ENCODE data around the gene MYL12B. TPM values are rescaled to one million over a fixed set of nuclear protein-coding genes. Genes with fewer than 3 reads are reported as not detected.
"Not testable (repeated sequence)": the region's sequence is repeated elsewhere in the genome, so short reads cannot be mapped to it uniquely, and the experiment has no call there.

The MYL12B gene
- polyA plus RNA-seq, 12 donors: 197 to 337 (median 247) TPM; not detected in 1

DNA sequence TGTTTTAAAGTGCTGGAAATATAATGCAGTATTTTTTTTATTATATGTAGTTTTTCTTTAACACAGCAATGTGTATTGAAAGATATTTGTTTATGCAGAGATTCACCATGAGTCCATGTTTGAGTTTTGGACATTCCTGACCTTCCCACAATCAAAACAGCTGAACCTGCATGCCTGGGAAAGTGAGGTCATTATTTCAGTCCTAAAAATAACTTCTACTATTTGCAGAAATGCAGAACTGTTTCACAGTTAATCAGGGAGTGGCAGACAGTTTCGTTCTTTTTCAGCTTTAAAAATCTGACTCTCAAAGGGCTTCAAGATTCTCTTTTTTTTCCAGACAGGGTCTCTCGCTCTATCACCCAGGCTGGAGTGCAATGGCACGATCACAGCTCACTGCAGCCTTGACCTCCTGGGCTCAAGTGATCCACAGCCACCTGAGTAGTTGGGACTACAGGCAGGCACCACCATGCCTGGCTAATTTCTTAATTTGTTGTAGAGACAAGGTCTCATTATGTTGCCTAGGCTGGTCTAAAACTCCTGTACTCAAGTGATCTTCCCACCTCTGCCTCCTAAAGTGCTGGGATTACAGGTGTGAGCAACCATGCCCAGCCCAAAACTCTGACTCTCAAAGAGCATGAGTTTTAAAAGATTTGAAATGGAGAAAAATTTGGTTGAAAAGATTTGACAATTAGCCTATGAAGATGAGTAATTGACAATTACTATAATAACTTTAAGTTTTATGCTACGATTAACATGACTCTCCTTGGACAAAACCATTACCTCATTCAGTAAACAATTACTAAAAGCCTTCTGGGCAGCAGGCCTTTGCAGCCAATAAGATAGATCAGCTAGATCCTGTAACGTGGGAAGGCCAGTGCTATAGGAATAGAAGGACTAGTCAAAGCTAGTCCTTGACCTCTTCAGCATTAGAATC, 5.0 kb upstream of the MYL12B start:
- no peak for DNase-seq

DNA sequence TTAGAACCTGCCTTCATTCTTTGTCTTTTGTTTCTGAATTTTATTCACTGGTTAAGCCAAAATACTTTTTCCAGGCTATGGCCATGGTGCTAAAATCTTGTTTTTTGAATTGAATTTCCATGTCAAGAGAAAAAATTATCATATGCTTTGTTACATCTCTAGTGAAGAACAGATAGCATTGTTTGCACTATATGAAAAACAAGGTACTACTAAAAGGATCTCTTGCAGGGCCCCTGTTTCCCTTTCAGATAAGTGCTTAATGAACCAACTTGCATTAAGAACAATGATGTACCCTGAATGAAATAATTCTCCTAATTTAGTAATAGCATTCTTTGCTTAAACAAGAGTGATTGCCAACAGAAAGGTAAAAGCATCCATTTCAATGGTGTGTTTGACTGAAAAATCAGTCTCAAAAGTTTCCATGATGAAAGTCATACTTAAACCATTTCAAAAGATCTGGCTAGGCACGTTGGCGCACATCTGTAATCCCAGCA, 4.3 kb upstream of the MYL12B start:
- no peak for DNase-seq

DNA sequence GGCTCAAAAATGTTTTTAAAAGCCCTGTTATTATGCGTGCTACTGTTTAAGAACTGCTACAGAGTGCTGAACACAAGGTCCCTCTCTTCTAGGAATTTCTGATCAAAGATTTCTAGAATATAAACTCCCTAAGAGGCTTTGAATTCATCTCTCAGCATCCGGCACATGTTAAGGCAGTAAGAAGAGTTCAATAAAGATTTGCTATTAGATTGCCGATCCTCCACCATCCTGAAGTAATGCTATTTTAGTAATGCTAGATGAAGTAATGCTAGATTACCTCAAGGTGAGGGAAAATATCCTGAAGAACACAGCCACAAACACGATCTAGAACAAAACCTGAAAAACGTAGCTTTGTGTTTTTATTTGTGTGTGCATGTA, 949 bp upstream of the MYL12B start:
- no peak for DNase-seq

DNA sequence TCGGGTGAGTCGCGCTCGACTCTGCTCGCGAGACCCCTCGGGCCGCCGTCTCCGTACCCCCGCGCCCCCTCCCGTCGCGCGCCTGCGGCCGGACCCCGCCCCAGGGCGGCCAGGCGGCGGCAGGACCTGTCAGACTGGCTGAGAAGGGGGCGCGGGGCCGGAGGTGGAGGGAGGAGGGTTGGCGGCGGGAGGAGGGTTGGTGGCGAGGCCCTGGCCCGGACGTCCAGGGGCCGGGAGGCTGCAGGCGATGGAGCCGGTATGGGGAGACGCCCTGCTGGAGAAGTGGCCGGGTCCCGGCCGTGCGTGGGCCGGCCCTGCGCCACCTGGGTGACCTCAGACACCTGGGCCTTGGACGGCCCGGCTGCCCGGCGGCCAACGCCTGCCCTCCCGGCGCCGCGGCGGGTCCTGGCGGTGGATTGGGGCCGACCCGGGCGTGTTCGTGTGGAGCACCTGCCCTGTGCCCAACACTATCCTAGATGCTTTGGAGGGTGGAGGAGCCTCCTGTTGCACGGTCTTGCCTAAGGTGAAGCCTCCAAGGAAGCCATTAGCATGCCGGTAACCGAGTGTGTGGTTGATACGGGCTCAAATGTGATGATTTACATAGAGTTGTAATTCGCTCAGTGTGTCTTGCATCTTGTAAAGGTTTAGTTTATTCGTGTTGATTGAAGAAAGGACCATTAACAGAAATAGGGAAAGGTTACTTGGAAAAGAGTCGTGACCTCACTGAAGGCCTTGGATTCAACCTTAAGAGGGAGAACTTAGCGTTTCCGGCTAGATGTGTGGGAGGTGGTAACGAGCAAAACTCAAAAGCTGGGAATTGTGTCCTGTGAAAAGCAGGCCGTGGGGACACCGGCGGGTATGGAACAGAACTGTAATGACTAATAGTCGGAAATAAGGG, 550 bp downstream of the MYL12B start:
- DNase-seq: no peak

DNA sequence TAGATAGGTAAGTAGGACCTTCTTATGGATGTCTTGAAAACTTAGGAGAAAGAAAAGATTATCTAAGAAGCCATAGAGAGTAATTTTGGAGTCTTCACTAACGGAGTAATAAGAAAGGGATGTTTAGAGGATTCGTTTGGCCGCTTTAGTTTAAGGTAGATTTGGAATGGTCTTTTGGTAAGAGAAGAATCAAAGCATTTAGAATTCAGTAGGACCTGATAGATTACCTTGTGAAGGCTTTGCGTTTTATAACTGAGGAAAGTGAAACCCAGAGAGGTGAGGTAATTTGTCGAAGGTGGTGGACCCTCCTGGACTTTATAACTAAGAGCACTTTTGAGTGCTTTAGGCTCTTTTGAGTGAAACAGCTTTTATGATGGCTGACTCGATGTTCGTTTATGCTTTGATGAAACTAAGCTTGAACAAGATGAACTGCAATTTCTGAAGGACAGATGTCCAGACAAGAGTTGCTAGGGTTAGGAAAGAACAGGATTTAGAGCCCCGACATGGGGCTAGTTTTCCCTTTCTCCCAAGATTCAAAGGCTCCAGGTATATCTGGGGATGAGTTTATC, 1.3 kb downstream of the MYL12B start:
- no peak for DNase-seq

DNA sequence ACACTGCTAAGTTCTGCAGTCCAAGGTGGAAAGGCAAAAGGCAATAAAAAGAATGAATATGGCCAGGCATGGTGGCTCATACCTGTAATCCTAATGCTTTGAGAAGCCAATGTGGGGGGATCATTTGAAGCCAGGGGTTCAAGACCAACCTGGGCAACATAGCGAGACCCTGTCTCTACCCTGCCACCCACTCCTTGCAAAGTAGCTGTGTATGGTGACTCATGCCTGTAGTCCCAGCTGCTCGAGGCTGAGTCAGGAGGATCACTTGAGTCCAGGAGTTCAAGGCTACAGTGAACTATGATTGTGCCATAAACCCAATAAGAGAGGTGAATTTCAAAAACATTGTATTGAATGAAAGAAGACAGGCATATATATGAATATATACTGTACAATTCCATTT, 2.4 kb downstream of the MYL12B start:
- DNase-seq: no peak

DNA sequence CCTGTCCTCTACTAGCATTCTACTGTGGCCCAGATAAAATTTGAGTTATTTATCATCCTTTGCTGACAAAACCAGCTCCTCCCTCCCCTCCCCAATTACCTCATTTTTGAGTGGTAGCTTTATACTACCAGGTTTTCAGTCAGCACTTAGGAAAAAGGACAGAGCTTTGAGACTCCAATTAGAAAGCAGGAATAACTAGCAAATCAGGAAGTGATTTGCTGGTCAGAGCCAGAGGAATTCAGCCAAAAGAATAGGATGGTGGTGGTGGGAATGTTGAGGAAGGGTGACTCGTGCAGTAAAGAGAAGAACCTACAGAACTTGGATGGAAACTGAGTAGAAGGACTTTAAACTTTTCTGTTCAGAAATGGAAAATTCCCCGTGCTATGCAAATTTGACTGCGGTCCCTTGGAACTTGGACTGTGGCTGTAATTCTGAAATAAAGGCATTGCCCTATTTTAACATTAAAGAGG, 3.7 kb downstream of the MYL12B start:
- DNase-seq: no peak

DNA sequence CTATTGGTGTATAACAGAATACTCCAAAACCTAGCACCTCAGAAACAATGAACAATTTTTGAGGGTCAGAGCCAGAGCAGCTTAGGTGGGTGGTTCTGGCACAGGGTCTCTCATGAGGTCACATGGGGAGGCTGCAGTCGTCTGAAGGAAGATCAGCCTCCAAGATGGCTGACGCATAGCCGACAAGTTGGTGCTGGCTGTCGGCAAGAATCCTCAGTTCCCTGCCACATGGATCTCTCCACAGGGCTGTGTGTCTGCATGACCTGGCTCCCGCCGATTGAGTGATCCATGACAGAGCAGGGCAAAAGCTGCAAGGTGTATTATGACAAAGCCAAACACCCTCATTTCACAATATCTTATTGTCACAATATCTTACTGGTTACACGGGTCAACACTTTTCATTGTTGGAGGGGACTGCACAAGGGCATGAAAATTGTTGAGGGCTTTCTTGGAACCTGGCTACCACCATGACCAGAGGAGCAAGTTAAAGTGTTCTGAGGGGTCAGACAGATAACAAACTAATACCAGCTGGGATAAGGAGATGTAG, 4.2 kb downstream of the MYL12B start:
- no peak for DNase-seq

DNA sequence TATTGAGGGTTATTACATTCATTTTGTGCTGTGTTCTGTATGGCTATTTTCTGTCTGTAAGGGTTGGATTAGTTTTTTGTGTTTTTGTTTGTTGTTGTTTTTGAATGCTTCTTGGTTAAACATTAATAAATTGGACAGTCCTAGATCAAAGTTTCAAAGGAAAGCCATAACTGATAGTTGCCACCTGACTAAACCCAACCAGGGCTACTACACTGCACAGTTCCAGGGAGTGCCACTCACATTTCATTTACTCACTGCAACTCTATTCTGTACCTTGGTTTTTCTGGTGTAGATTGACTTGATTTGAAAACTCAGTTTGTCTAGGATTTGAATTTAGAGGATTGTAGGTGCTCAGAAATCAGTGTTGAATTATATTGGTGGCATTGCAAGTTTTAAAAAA, 6.4 kb downstream of the MYL12B start:
- no peak for DNase-seq

DNA sequence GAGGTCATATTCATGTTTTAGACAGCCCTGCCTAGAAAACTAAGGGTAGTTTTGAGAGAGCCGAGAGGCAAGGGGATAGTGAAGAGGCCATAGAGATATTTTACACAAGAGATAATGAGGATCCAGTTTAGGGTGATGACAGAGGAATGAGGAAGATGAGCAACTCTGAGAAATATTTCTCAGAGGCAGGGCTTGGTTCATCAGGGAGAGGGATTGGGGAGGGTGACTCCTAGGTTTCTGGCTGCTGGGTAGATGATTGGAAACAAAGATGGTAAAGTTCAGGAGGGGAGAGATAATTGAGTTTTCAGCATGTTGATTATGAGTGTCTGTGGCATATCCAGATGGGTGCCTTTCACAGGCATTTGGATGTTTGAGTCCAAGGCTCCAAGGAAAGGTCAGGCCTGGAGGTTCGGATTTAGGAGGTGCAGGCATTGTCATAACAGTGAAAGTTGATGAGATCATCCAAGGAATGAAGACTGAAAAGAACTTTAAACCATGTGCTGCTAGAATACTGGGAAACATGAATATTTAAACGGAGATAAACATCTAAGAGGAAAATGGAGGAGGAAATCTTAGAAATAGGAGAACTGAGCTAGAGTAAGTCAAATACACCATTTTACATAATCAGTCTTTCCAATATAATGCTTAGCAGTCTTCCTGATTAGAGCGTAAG, 7.4 kb downstream of the MYL12B start:
- DNase-seq: no peak

DNA sequence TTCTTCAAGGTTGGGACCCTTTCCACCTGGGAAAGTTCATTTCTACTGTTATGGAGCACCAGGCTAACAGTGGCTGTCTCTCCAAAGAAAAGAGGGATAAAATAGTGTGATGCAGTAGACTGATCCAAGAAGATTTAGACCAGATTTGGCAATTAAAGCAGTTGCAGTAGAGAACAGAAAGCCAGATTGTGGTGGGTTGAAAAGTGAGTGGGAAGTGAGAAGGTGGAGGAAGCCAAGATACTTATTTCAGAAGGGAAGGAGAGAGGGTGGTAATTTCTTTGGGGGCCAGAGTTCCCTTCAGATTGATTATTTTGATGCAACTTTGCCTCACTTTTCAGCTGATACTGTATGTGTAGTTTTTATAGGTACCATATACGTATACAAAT, 8.0 kb downstream of the MYL12B start:
- no peak for DNase-seq

DNA sequence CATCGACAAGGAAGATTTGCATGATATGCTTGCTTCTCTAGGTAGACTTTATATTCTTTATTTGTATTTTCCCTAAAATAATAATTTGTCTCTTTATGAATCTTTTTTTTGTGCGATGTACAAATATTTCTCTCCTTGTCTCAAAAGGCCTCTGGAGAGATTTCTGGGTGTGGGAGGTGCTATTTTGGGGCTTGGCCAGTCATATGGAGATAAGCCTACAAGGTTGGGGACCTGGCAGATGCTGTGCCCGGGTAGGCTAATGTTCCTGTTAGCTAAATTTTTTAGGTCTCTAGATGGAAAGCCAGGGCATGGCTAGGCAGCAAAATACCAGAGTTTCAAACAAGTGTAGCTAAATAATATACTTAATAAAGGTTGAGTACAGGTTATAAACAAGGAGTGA, 11.1 kb downstream of the MYL12B start:
- no peak for DNase-seq

DNA sequence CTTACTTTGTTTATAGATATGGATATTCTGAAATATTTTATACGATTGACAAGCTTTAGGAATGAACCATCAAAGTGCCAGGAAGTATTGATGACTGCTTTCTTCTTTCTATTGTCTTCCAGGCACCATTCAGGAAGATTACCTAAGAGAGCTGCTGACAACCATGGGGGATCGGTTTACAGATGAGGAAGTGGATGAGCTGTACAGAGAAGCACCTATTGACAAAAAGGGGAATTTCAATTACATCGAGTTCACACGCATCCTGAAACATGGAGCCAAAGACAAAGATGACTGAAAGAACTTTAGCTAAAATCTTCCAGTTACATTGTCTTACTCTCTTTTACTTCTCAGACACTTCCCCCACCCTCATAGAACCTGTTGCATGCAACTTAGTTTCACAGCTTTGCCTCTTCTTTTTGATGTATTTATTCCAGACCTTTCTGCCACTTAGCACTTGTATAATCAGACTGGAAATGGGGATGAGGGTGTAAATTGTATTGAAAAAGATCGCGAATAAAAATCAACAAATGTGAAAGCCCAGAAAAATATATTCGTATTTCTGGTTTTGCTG, 15.8 kb downstream of the MYL12B start:
- not testable (repeated sequence) for DNase-seq

DNA sequence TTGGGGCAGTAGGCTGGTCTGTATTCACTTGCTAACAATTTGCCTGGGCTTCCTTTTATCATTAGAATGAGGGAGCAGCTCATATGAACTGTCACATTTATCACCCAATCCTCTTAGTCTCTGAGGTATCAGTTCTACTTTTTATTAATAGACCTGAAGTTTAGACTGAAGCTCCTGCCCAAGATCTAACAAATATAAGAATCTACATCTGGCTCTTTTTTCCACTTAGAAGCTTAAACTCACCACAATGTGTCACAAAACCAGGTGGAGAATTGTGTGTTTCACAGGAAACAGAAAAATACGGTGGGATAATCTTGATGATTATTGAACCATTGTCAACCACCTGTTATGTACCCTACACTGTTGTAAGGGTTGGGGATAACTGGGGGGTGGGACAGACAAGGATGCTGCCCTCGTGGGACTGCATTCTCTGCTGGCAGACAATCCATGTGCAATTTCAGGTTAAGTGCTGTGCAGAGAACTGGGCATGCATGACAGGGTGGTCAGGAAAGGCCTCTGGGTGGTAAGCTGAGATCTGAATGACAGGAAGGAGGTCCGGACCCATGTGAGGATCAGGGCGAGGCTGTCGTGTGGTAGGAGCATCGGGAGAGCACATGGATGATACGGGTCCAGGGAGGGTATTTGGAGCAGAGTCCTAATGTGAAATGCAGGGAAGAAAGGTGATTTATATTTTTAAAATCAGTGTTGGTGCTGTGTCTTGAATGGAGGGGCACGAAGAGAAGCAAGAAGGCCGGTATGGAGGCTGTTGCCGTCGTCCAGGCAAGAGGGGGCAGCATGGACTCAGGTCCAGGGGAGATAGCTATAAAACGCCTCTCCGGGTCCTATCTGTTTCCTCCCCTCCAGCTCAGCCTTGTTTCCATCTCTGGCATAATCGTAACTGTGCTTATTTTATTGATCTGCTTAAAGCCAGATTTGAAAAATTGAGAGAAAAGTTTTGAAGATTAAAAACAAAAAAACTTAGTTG, 17.6 kb downstream of the MYL12B start:
- DNase-seq: no peak

DNA sequence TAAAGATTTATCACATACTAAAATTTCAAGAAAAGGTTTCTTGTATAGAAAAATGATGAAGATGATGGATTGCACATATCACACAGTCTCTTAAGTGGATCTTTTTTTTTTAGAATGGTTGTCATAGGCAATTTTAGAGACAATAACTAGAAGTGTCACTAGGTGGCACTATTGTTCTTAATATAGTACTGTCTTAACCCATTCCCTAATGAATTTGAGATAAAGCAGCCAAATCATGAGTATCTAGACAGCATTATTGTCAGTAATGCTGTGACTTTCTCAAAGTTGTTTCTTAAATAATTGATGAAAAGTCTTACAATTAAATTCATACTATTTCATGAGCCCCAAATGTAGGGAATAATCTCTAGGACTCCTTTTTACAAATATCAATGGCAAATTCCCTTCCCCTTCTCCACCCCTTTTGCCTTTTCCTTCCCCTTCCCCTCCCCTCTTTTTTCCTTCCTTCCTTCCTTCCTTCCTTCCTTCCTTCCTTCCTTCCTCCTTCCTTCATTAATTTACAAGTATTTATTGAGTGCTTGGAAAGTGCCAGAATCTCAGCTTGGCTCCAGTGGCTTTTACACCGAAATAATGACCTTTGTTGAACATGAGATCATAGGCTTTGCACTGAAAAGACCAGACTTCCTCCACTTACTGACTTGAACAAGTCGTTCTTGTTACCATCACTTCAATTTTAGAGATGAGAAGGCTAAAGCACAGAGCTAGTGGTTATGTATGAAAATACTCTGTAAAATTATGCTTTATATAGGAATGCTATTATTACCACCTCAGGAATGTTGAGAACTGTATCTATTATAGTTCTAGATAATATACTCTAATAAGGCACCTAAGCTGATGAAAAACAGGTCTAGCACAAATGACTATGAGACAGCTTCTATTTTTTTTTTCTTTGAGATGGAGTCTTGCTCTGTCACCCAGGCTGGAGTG, 19.8 kb downstream of the MYL12B start:
- DNase-seq: peak; percentile 85

DNA sequence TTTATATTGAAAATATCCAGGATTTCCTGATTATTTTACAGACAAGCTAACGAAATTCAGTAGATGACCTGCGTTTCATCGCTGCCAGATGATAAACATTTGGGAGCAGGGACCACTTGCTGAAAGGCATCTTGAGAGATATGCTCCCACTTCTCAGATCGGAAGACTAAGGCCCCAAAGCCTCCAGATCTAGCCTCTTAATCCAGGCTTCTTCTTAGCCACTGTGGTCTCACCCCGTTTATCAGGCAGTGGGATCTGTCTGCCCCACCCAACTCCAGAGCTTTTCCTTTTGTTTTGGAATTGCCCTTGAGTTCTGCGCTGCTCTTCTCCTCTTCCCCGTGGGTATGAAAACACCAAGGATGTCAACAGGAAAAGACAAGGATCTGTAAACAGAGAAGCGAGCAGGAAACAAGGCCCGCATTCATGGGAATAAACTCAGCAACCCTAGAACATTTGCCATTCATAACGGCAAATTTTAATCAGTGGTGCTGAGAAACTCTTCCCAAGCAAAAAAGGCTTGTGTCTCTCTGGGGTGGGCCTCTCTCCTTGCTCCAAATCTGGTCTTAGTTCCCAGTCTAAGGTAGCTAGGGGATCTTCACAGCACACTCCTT, 21.4 kb downstream of the MYL12B start:
- DNase-seq: no peak

DNA sequence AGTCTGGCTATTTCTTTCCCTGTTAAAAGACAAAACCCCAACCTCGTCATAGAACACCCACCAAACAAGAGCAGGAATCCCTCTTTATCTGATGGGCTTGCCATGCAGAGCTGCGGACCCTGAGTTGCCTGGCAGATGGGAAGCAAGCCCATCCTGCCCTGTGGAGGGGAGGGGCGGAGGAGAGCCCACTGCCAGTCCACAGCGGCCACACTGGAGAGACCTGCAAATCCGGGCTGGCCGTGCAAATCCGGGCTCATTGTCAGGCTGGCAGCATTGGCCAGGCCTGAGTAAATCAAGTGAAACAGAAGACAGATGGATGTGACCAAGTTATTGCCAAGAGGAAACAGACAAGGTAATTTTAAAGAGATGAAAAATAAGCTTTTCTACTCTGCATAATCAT, 22.0 kb downstream of the MYL12B start:
- DNase-seq: no peak

DNA sequence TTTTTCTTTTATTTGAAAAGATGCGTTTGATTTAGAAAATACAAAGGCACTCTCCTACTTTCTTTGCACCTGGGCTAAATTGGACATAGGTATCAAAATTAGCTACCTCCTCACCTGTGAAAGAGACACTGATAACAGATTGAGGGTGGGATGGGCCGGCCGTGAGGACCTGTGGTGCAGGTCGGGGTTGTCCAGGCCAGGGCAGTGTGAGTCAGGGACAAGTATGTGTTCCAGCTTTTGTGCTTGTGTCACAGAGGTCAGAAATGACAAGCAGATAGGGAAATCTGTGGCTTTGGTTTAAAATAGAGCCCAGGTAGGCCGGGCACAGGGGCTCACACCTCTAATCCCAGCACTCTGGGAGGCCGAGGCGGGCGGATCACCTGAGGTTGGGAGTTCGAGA, 22.6 kb downstream of the MYL12B start:
- DNase-seq: no peak
